H1 (cell line): ENCODE measurements around the gene RTN3. TPM values are rescaled to one million over a fixed set of nuclear protein-coding genes. Genes with fewer than 3 reads are reported as not detected.

Experiments used
- CTCF ChIA-PET: fragments of 300-600 bp; sonication (Branson Sonifier 250); formaldehyde crosslinking; loops from one replicate; lab custom pipeline; 2021; ENCODE audit not compliant: partially characterized antibody; lab: Charles Lee
- POLR2A ChIA-PET: fragments of 300-600 bp; sonication (Branson Sonifier 250); formaldehyde crosslinking; loops from one replicate; lab custom pipeline; 2021; ENCODE audit warnings: inconsistent platforms; ENCODE audit not compliant: partially characterized antibody; lab: Charles Lee
- DNase-seq, 2 experiments: peaks; one replicate each; pipeline versions ENCODE4 v3.0.0 to v3.0.0-alpha.2; 2010 to 2022; ENCODE audit warnings: low spot score in 2 of 2, low read depth in 1 of 2, mixed read lengths in 1 of 2
- FAIRE-seq: peaks from 2 replicates; lab custom pipeline; 2011; peaks lifted over from hg19 to GRCh38; lab: Jason Lieb, UNC
- H2AFZ ChIP-seq: 2 replicates; pipeline ENCODE4 v1.8.1; 2012; ENCODE audit warnings: low read length, inconsistent platforms
- H2AK5ac ChIP-seq: 2 replicates; pipeline ENCODE4 v1.6.1; 2013; ENCODE audit warnings: low read depth, low read length
- H2BK120ac ChIP-seq: replicated peaks from 2 replicates; pipeline ENCODE3; 2013; ENCODE audit warnings: low read depth, low read length, inconsistent platforms
- H2BK12ac ChIP-seq: 2 replicates; pipeline ENCODE4 v1.6.1; 2013; ENCODE audit warnings: low read depth, low read length
- H2BK15ac ChIP-seq: 2 replicates; pipeline ENCODE4 v1.6.1; 2013; ENCODE audit warnings: low read length
- H2BK20ac ChIP-seq: 2 replicates; pipeline ENCODE4 v1.6.1; 2013; ENCODE audit warnings: low read length
- H2BK5ac ChIP-seq: 2 replicates; pipeline ENCODE4 v1.6.1; 2013; ENCODE audit warnings: low read depth, low read length
- H3K14ac ChIP-seq: 2 replicates; pipeline ENCODE4 v1.6.1; 2013; ENCODE audit warnings: inconsistent platforms; ENCODE audit not compliant: insufficient read length
- H3K18ac ChIP-seq: 2 replicates; pipeline ENCODE4 v1.6.1; 2013; ENCODE audit warnings: low read length; ENCODE audit errors: extremely low read depth
- H3K23ac ChIP-seq: 2 replicates; pipeline ENCODE4 v1.6.1; 2013; ENCODE audit warnings: inconsistent platforms; ENCODE audit not compliant: insufficient read length
- H3K23me2 ChIP-seq: 2 replicates; pipeline ENCODE4 v1.6.1; 2013; ENCODE audit warnings: low read depth, low read length
- H3K27ac ChIP-seq: 2 replicates; pipeline ENCODE4 v1.6.1; 2011; ENCODE audit warnings: low read depth, low read length, inconsistent platforms
- H3K27me3 ChIP-seq, 4 experiments: replicated peaks in 1 of 4; 1 replicate in 1 of 4; 2 replicates in 3 of 4; pipeline versions ENCODE4 v1.6.1 to v1.8.1; 2011 to 2013; ENCODE audit warnings: low read length in 3 of 4, mild to moderate bottlenecking in 3 of 4, inconsistent platforms in 2 of 4, mixed read lengths in 2 of 4, moderate library complexity in 1 of 4; ENCODE audit not compliant: control insufficient read depth in 3 of 4, insufficient read depth in 3 of 4; ENCODE audit errors: extremely low read depth in 1 of 4
- H3K36me3 ChIP-seq, 4 experiments: 2 replicates each; pipeline versions ENCODE4 v1.6.1 to v1.8.1; 2011 to 2013; ENCODE audit warnings: mild to moderate bottlenecking in 4 of 4, low read length in 3 of 4, moderate library complexity in 2 of 4, control low read depth in 1 of 4, inconsistent platforms in 1 of 4; ENCODE audit not compliant: insufficient read depth in 4 of 4, control insufficient read depth in 2 of 4
- H3K4ac ChIP-seq: replicated peaks from 2 replicates; pipeline ENCODE3; 2013; ENCODE audit warnings: low read length, low read depth, mixed read lengths, inconsistent platforms; ENCODE audit not compliant: insufficient read length
- H3K4me1 ChIP-seq, 4 experiments: replicated peaks in 1 of 4; 1 replicate in 1 of 4; 2 replicates in 3 of 4; pipeline versions ENCODE4 v1.6.1 to v1.8.1; 2011 to 2013; ENCODE audit warnings: low read length in 3 of 4, inconsistent platforms in 2 of 4, mixed read lengths in 1 of 4; ENCODE audit not compliant: insufficient read depth in 4 of 4, control insufficient read depth in 3 of 4
- H3K4me2 ChIP-seq, 2 experiments: 2 replicates each; pipeline versions ENCODE4 v1.6.1 to v1.8.1; 2011 to 2013; ENCODE audit warnings: low read depth in 2 of 2, low read length in 2 of 2, control low read depth in 1 of 2, inconsistent platforms in 1 of 2, mild to moderate bottlenecking in 1 of 2; ENCODE audit not compliant: insufficient read depth in 1 of 2
- H3K4me3 ChIP-seq, 4 experiments: fragments of 200-600, 300-600 bp in 1 of 4; sonication (generic), shearing (Covaris generic), sonication (Bioruptor Twin) in 1 of 4; 2 replicates each; pipeline versions ENCODE4 v1.5.1 to v1.8.1; 2011 to 2016; ENCODE audit warnings: low read length in 4 of 4, low read depth in 3 of 4, control low read depth in 2 of 4, inconsistent platforms in 2 of 4, mild to moderate bottlenecking in 2 of 4, mixed read lengths in 1 of 4, moderate library complexity in 1 of 4; ENCODE audit not compliant: insufficient read depth in 2 of 4; ENCODE audit errors: extremely low read depth in 1 of 4
- H3K56ac ChIP-seq: replicated peaks from 2 replicates; pipeline ENCODE3; 2013; ENCODE audit warnings: low read depth, mild to moderate bottlenecking, mixed read lengths, low read length, inconsistent platforms; ENCODE audit not compliant: insufficient read length
- H3K79me1 ChIP-seq: 2 replicates; pipeline ENCODE4 v1.6.1; 2013; ENCODE audit warnings: low read depth, low read length, control low read depth
- H3K79me2 ChIP-seq, 2 experiments: 2 replicates each; pipeline versions ENCODE4 v1.6.1 to v1.8.1; 2012 to 2013; ENCODE audit warnings: low read length in 2 of 2, mild to moderate bottlenecking in 2 of 2, inconsistent platforms in 1 of 2; ENCODE audit not compliant: insufficient read depth in 2 of 2, control insufficient read depth in 1 of 2
- H3K9ac ChIP-seq, 4 experiments: replicated peaks in 1 of 4; 1 replicate in 1 of 4; 2 replicates in 3 of 4; pipeline versions ENCODE4 v1.6.1 to v1.8.1; 2011 to 2013; ENCODE audit warnings: low read depth in 3 of 4, low read length in 3 of 4, control low read depth in 2 of 4, mild to moderate bottlenecking in 2 of 4, moderate library complexity in 2 of 4, inconsistent platforms in 1 of 4; ENCODE audit errors: extremely low read depth in 1 of 4
- H3K9me3 ChIP-seq, 2 experiments: 2 replicates each; pipeline versions ENCODE4 v1.6.1 to v1.8.1; 2012 to 2013; ENCODE audit warnings: mild to moderate bottlenecking in 2 of 2, moderate library complexity in 2 of 2, control low read depth in 1 of 2, inconsistent platforms in 1 of 2, low read depth in 1 of 2, low read length in 1 of 2, mixed read lengths in 1 of 2; ENCODE audit not compliant: insufficient read depth in 2 of 2
- H4K20me1 ChIP-seq, 2 experiments: replicated peaks in 1 of 2; 2 replicates each; pipeline versions ENCODE3 to v1.8.1; 2011 to 2013; ENCODE audit warnings: inconsistent platforms in 2 of 2, low read length in 2 of 2, mild to moderate bottlenecking in 1 of 2; ENCODE audit not compliant: insufficient read depth in 2 of 2, control insufficient read depth in 1 of 2
- H4K5ac ChIP-seq: 2 replicates; pipeline ENCODE4 v1.6.1; 2013; ENCODE audit warnings: low read length, low read depth, mixed read lengths, inconsistent platforms; ENCODE audit not compliant: insufficient read length
- H4K8ac ChIP-seq: 2 replicates; pipeline ENCODE4 v1.8.0; 2013; ENCODE audit warnings: mild to moderate bottlenecking, moderate library complexity, low read length, inconsistent platforms; ENCODE audit not compliant: insufficient read depth; ENCODE audit errors: extremely low read depth
- H4K91ac ChIP-seq: replicated peaks from 2 replicates; pipeline ENCODE3; 2013; ENCODE audit warnings: low read length, mixed read lengths, inconsistent platforms; ENCODE audit not compliant: insufficient read length
- ASH2L ChIP-seq: fragments of 200-600, 300-600 bp; sonication (generic); IDR thresholded peaks from one replicate; pipeline ENCODE4 v1.7.1; 2017; ENCODE audit warnings: low read length
- FOSL1 ChIP-seq: IDR thresholded peaks from 2 replicates; pipeline ENCODE4 v1.6.1; 2011; ENCODE audit warnings: mild to moderate bottlenecking, low read depth, low read length, moderate library complexity; ENCODE audit not compliant: insufficient read depth
- HDAC2 ChIP-seq, 2 experiments: fragments of 300-600 bp in 1 of 2; sonication (generic) in 1 of 2; IDR thresholded peaks; 2 replicates each; pipeline ENCODE4 v1.6.1; 2011 to 2012; ENCODE audit warnings: low read depth in 2 of 2, low read length in 2 of 2, mild to moderate bottlenecking in 2 of 2, moderate library complexity in 2 of 2, borderline replicate concordance in 1 of 2, inconsistent platforms in 1 of 2
- KDM4A ChIP-seq: IDR thresholded peaks from one replicate; pipeline ENCODE4 v1.7.1; 2012; ENCODE audit warnings: low read depth, mild to moderate bottlenecking, moderate library complexity, low read length, inconsistent platforms; ENCODE audit not compliant: severe bottlenecking
- PHF8 ChIP-seq: fragments of 200-600 bp; sonication (generic); conservative IDR thresholded peaks from 2 replicates; pipeline ENCODE4 v1.7.1; 2012; ENCODE audit warnings: low read depth, mild to moderate bottlenecking, inconsistent platforms, low read length, moderate library complexity
- POLR2AphosphoS5 ChIP-seq: IDR thresholded peaks from 2 replicates; pipeline ENCODE4 v1.6.1; 2011; ENCODE audit warnings: low read depth, low read length
- RFX5 ChIP-seq: IDR thresholded peaks from 2 replicates; pipeline ENCODE4 v1.6.1; 2011; ENCODE audit warnings: low read depth, low read length, improper control_type of control experiment, borderline replicate concordance
- SIN3A ChIP-seq, 2 experiments: IDR thresholded peaks in 1 of 2; conservative IDR thresholded peaks in 1 of 2; 2 replicates each; pipeline ENCODE4 v1.6.1; 2011 to 2012; ENCODE audit warnings: low read length in 2 of 2, improper control_type of control experiment in 1 of 2, low read depth in 1 of 2, mild to moderate bottlenecking in 1 of 2
- SP1 ChIP-seq: IDR thresholded peaks from 2 replicates; pipeline ENCODE4 v1.6.1; 2011; ENCODE audit warnings: low read depth, low read length
- TAF1 ChIP-seq: IDR thresholded peaks from 2 replicates; pipeline ENCODE4 v1.6.1; 2011; ENCODE audit warnings: mild to moderate bottlenecking, low read depth, low read length
- TBP ChIP-seq: IDR thresholded peaks from 2 replicates; pipeline ENCODE4 v1.6.1; 2011; ENCODE audit warnings: low read depth, low read length, improper control_type of control experiment
- WGBS, 2 experiments: shearing (Covaris generic) in 1 of 2; methylation state at CpG; one replicate each; pipeline versions ENCODE4 v1.1.6 to v1.1.7; 2013 to 2015; ENCODE audit warnings: low lambda C conversion rate in 2 of 2, mixed read lengths in 2 of 2, inconsistent platforms in 1 of 2, low coverage in 1 of 2, missing lambda C conversion rate in 1 of 2; ENCODE audit not compliant: insufficient replicate concordance in 2 of 2, insufficient coverage in 1 of 2, insufficient read length in 1 of 2; ENCODE audit errors: extremely low coverage in 1 of 2, missing lambda C conversion rate in 1 of 2; 5-methylcytosine and 5-hydroxymethylcytosine counted together
- polyA plus RNA-seq, 7 experiments: library from polyadenylated mRNA; depleted of rRNA in 3 of 7; stranded (reverse) in 5 of 7; unstranded in 2 of 7; fragments of >200 nt in 5 of 7; fragments of 200-250 nt in 2 of 7; gene quantifications; 1 replicate in 5 of 7; 2 replicates in 1 of 7; 4 replicates in 1 of 7; pipeline versions ENCODE4 v1.2.1 to v1.2.3, GENCODE V29; 2011 to 2013; ENCODE audit warnings: missing spikeins in 2 of 7, mixed read lengths in 2 of 7
- total RNA-seq: library from RNA; stranded (reverse); fragmentation: NEBNext Ultra II Directional; extraction: Animal tissue kit (Norgen Biotek cat#: 25700); gene quantifications from 2 replicates; pipeline ENCODE4 v1.2.1, GENCODE V29; 2021

The RTN3 gene
- total and polyA plus RNA-seq, 2 of the 8 experiments (the other 6 are each of a cell fraction or from before 2014, with no cell fraction given), result 160 to 203 TPM

DNA sequence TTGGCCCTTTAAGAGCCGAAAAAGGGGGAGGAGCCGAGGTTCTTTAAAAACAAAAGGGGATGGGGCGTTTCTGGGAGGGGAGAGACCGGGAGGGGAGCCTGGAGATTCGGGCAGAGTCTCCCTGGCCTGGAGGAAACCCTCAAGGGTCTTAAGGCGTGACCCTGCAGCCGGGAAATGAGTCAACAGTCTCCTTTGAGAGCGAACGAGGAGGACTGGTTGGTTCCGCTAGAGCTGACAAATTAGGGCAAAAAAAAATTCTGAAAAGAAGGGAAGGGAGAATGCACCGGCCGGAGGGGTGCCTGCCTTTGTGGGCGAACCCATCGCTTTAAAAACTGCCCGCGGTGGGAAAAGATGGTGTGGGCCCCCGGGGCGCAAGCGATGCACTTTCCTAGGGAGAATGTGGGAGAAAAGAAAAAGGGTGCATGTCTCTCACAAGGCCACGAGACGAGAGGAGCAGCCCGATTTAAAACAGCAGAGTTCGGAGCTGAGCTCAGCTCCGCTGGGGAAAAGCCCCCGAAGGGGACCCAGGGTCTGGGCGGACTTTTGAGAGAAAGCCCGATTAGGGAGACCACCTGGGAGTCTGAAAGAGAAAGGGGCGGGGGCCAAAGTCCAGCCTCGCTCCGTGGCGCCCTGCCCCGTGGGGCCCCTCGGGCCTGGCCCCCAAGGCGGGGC is 86.4 kb downstream of the RTN3 start:
- H4K91ac ChIP-seq, result no peak overlapping the region
- peaks cover 0 to 26% of the 10 kb centered on the region in 2 experiments; a peak in 2 of 4 replicates for H3K79me2 ChIP-seq
- peak; percentile 91 for FAIRE-seq
- peaks cover 12 to 13% of the 10 kb centered on the region in 2 experiments for H4K20me1 ChIP-seq
- peaks cover 0 to 16% (median 13%) of the 10 kb centered on the region in 4 experiments; a peak in 6 of 7 replicates for H3K27me3 ChIP-seq
- H3K27ac ChIP-seq, result peak overlapping the region; percentile 44; the same call in 1 of the 2 replicates
- no peak overlapping the region for H2BK20ac ChIP-seq
- peak overlapping the region; percentile 52; the same call in 1 of the 2 replicates for H2BK5ac ChIP-seq
- H3K36me3 ChIP-seq, result peaks cover 0 to 7% (median 0%) of the 10 kb centered on the region in 4 experiments; a peak in 2 of 8 replicates
- no peak overlapping the region for H2AK5ac ChIP-seq
- no peaks in the 10 kb centered on the region for H3K9me3 ChIP-seq
- no peak overlapping the region for H2BK120ac ChIP-seq
- H3K4ac ChIP-seq, result peak overlapping the region; percentile 47
- peaks cover 5 to 33% (median 26%) of the 10 kb centered on the region in 4 experiments for H3K4me1 ChIP-seq
- H3K14ac ChIP-seq, result no peak overlapping the region
- peaks cover 9% of the 10 kb centered on the region for H3K79me1 ChIP-seq
- H3K4me2 ChIP-seq, result peak overlapping the region; percentile 72 to 93
- peak overlapping the region; percentile 57 to 96 (median 82) for H3K4me3 ChIP-seq
- no peak overlapping the region for H3K23ac ChIP-seq
- H2BK15ac ChIP-seq, result no peak overlapping the region
- WGBS, 2 experiments, result 3% methylated on average over 25 of the region's 34 CpGs; no CpG with 5 or more reads in 1 of the 2 experiments
- peak overlapping the region; percentile 2 for H4K5ac ChIP-seq
- no peak overlapping the region for H2BK12ac ChIP-seq
- H3K18ac ChIP-seq, result no peak overlapping the region; the same call in 1 of the 2 replicates
- peaks cover 11% of the 10 kb centered on the region for H3K23me2 ChIP-seq
- no peak overlapping the region for H2AFZ ChIP-seq
- H3K56ac ChIP-seq, result peak overlapping the region; percentile 11
- CTCF ChIA-PET, result interaction anchor here (0.6 to 2.7 kb wide), 20 partner anchors 11 to 864 kb away, joined by 3 to 9 read pairs (median 4); no protein-coding TSS in a partner anchor
- no peak overlapping the region for H4K8ac ChIP-seq
- peak overlapping the region; percentile 46 to 93 (median 79); a peak in 6 of 7 replicates for H3K9ac ChIP-seq
- DNase-seq, result peak; percentile 78 to 81
- POLR2A ChIA-PET, result interaction anchor here (0.7 to 6.8 kb wide), 22 partner anchors 11 to 778 kb away, joined by 3 to 73 read pairs (median 4); partner anchors contain the start of genes RCOR2 and SPINDOC
- peak; percentile 58 for TF ChIP-seq ASH2L
- peak; percentile 50 for TF ChIP-seq KDM4A
- no peak for TF ChIP-seq FOSL1
- TF ChIP-seq PHF8, result 0 out of 2 replicates have a peak, but pooled peaks have one; percentile 42
- TF ChIP-seq POLR2AphosphoS5, result peak; percentile 67
- no peak; a peak in 1 of 4 replicates for TF ChIP-seq HDAC2 (IDR thresholded peaks at IDR 0.05; ENCODE audit: borderline replicate concordance in 1 of 2, low read depth in 2 of 2, low read length in 2 of 2)
- TF ChIP-seq SP1, result peak; percentile 27; the same call in 1 of the 2 replicates
- TF ChIP-seq RFX5, result no peak
- TF ChIP-seq TAF1, result peak; percentile 62; the same call in 1 of the 2 replicates
- TF ChIP-seq SIN3A (conservative IDR thresholded peaks at IDR 0.05 in 1 of 2, IDR thresholded peaks at IDR 0.05 in 1 of 2; ENCODE audit: low read depth in 1 of 2, low read length in 2 of 2), result peak in 1 of 2 experiments; percentile 20; a peak in 1 of 4 replicates
- peak; percentile 78 for TF ChIP-seq TBP
